ENCODE results near the gene DIPK1B. TPM values are rescaled to one million over a fixed set of nuclear protein-coding genes. Genes with fewer than 3 reads are reported as not detected.
"Not testable (repeated sequence)": the region's sequence is repeated elsewhere in the genome, so short reads cannot be mapped to it uniquely, and the experiment has no call there.

DIPK1B gene
- total RNA-seq, 2 donors from 2014 or later = 4.8 to 6.9 TPM

GRCh38 chr9:136760424-136760823 lies 48.1 kb downstream of the DIPK1B start:
- no peak overlapping the region for H3K27ac ChIP-seq
- no peaks in the 10 kb centered on the region for H3K9me3 ChIP-seq
- H3K27me3 ChIP-seq (replicated peaks; ENCODE audit: insufficient read depth) = no peaks in the 10 kb centered on the region
- no peak for DNase-seq (ENCODE audit: low spot score)
- H3K4me3 ChIP-seq = no peak overlapping the region
- ATAC-seq (ENCODE audit: insufficient number of reproducible peaks, low FRiP score, low read depth) = no peak
- H3K4me1 ChIP-seq (ENCODE audit: control insufficient read depth in 1 of 2, low read depth in 2 of 2) = no peaks in the 10 kb centered on the region
- TF ChIP-seq CTCF (IDR thresholded peaks at IDR 0.05) = no peak
- no peaks in the 10 kb centered on the region for H3K36me3 ChIP-seq

- ATAC-seq (ENCODE audit: insufficient number of reproducible peaks, low FRiP score, low read depth); H3K27me3 ChIP-seq (replicated peaks; ENCODE audit: insufficient read depth); DNase-seq (ENCODE audit: low spot score): not testable (repeated sequence)
These were observed 48.6 kb downstream of the DIPK1B start for GRCh38 chr9:136760834-136761544.

GRCh38 chr9:136761545-136761981 lies 49.2 kb downstream of the DIPK1B start:
- ATAC-seq (ENCODE audit: insufficient number of reproducible peaks, low FRiP score, low read depth) (no peak), DNase-seq (ENCODE audit: low spot score) (no peak)
- no peaks in the 10 kb centered on the region for H3K36me3 ChIP-seq
- H3K4me3 ChIP-seq = no peak overlapping the region
- no peaks in the 10 kb centered on the region for H3K27me3 ChIP-seq (replicated peaks; ENCODE audit: insufficient read depth)
- no peaks in the 10 kb centered on the region for H3K9me3 ChIP-seq
- H3K27ac ChIP-seq = no peak overlapping the region
- H3K4me1 ChIP-seq (ENCODE audit: control insufficient read depth in 1 of 2, low read depth in 2 of 2) = no peaks in the 10 kb centered on the region
- no peak for TF ChIP-seq CTCF (IDR thresholded peaks at IDR 0.05)

More at GRCh38 chr9:136760834-136761544, 48.6 kb downstream of the DIPK1B start:
- TF ChIP-seq CTCF (IDR thresholded peaks at IDR 0.05) = peak; percentile 8
- H3K36me3 ChIP-seq; H3K4me3 ChIP-seq; H3K9me3 ChIP-seq; H3K4me1 ChIP-seq (ENCODE audit: control insufficient read depth in 1 of 2, low read depth in 2 of 2); H3K27ac ChIP-seq: not testable (repeated sequence)

GRCh38 chr9:136762221-136762691 lies 49.9 kb downstream of the DIPK1B start:
- DNase-seq (ENCODE audit: low spot score) (no peak), ATAC-seq (ENCODE audit: insufficient number of reproducible peaks, low FRiP score, low read depth) (no peak)
- Histone ChIP-seq H3K4me1 (ENCODE audit: control insufficient read depth in 1 of 2, low read depth in 2 of 2) (no peaks in the 10 kb centered on the region), H3K4me3 (no peak overlapping the region), H3K36me3 (no peaks in the 10 kb centered on the region), H3K9me3 (no peaks in the 10 kb centered on the region), H3K27me3 (replicated peaks; ENCODE audit: insufficient read depth) (no peaks in the 10 kb centered on the region), H3K27ac (no peak overlapping the region)
- TF ChIP-seq CTCF (IDR thresholded peaks at IDR 0.05) = no peak

- Histone ChIP-seq H3K27ac (no peak overlapping the region), H3K36me3 (no peaks in the 10 kb centered on the region), H3K27me3 (replicated peaks; ENCODE audit: insufficient read depth) (no peaks in the 10 kb centered on the region), H3K4me3 (no peak overlapping the region), H3K9me3 (no peaks in the 10 kb centered on the region), H3K4me1 (ENCODE audit: control insufficient read depth in 1 of 2, low read depth in 2 of 2) (no peaks in the 10 kb centered on the region)
- no peak for TF ChIP-seq CTCF (IDR thresholded peaks at IDR 0.05)
- no peak for ATAC-seq (ENCODE audit: insufficient number of reproducible peaks, low FRiP score, low read depth)
- DNase-seq (ENCODE audit: low spot score) = no peak
These were observed 50.7 kb downstream of the DIPK1B start for GRCh38 chr9:136762915-136763648.

Data from thoracic aorta (tissue), 2 donors.